Thyroid gland (tissue), 4 donors: ENCODE data around the gene MORC2.

Source experiments
- CTCF ChIP-seq, 6 experiments: fragments of 200-600 bp in 3 of 6; fragments of 450-650 bp in 3 of 6; sonication (generic) in 3 of 6; IDR thresholded peaks; one replicate each; pipeline ENCODE4 v1.5.1; 2016 to 2019; ENCODE audit warnings: antibody characterized with exemption in 6 of 6, mild to moderate bottlenecking in 2 of 6, inconsistent platforms in 1 of 6, moderate library complexity in 1 of 6
- POLR2A ChIP-seq, 2 donors: fragments of 450-650 bp; IDR thresholded peaks; one replicate each; pipeline ENCODE4 v1.6.1; 2017; ENCODE audit warnings: antibody characterized with exemption in 2 of 2, mild to moderate bottlenecking in 2 of 2, moderate library complexity in 1 of 2

- no peak for TF ChIP-seq CTCF (IDR thresholded peaks at IDR 0.05)
- no peak for TF ChIP-seq POLR2A (IDR thresholded peaks at IDR 0.05)
Observed at GRCh38 chr22:30876221-30876751, 92.3 kb downstream of the MORC2 start.
